DOHH2 (cell line): ENCODE measurements around the gene POMZP3.
"Not testable (repeated sequence)": the region's sequence is repeated elsewhere in the genome, so short reads cannot be mapped to it uniquely, and the experiment has no call there.

Experiments used
- EZH2phosphoT487 ChIP-seq: fragments of 200-600 bp; sonication (generic); IDR thresholded peaks from 2 replicates; pipeline ENCODE4 v1.6.1; 2017; ENCODE audit warnings: borderline replicate concordance, mild to moderate bottlenecking, antibody characterized with exemption, low read length, moderate library complexity, mixed read lengths
- TF ChIP-seq, protein P1 (sequence below): fragments of 200-600 bp; sonication (generic); IDR thresholded peaks from one replicate; pipeline ENCODE4 v1.5.1; 2014; ENCODE audit warnings: antibody characterized with exemption, mild to moderate bottlenecking, low read depth, low read length; ENCODE audit not compliant: poor library complexity, severe bottlenecking

DNA sequence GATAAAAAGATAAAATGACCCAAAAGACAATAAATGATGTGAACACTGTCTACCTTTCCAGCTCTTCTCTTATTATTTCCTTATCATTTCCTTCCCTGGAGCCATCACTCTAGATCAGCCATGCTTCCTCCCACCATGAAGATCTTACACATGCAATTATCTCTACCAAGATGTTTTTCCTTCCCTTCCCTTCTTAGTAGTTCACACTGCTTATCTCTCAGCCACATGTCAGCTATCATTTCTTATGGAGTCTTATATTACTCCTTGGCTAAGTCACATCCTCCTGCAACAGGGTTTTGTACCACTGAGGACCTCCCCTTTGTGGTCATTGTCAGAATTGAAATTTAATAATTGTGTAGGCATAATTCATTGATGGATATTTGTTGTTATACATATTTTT is 32.1 kb upstream of the POMZP3 start:
- TF ChIP-seq, protein P1, sequence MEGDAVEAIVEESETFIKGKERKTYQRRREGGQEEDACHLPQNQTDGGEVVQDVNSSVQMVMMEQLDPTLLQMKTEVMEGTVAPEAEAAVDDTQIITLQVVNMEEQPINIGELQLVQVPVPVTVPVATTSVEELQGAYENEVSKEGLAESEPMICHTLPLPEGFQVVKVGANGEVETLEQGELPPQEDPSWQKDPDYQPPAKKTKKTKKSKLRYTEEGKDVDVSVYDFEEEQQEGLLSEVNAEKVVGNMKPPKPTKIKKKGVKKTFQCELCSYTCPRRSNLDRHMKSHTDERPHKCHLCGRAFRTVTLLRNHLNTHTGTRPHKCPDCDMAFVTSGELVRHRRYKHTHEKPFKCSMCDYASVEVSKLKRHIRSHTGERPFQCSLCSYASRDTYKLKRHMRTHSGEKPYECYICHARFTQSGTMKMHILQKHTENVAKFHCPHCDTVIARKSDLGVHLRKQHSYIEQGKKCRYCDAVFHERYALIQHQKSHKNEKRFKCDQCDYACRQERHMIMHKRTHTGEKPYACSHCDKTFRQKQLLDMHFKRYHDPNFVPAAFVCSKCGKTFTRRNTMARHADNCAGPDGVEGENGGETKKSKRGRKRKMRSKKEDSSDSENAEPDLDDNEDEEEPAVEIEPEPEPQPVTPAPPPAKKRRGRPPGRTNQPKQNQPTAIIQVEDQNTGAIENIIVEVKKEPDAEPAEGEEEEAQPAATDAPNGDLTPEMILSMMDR, result not testable (repeated sequence)
- not testable (repeated sequence) for TF ChIP-seq EZH2phosphoT487
